Common myeloid progenitor, CD34-positive (primary cell): ENCODE measurements around the gene BICD2.

Source experiments
- CTCF ChIA-PET: fragments of 350-600 bp; sonication (Branson Sonifier 250); formaldehyde crosslinking; loops from one replicate; lab custom pipeline; 2021; ENCODE audit warnings: antibody characterized with exemption; lab: Charles Lee
- POLR2A ChIA-PET: fragments of 350-600 bp; sonication (Branson Sonifier 250); formaldehyde crosslinking; loops from one replicate; lab custom pipeline; 2021; ENCODE audit warnings: antibody characterized with exemption; lab: Charles Lee
- DNase-seq, 3 donors: peaks; one replicate each; pipeline versions ENCODE4 v3.0.0 to v3.0.0-alpha.2; 2013
- H3K27ac ChIP-seq, 2 experiments: 1 replicate in 1 of 2; 2 replicates in 1 of 2; pipeline ENCODE4 v1.7.0; 2013; ENCODE audit warnings: inconsistent platforms in 2 of 2, low read length in 2 of 2, mild to moderate bottlenecking in 2 of 2, low read depth in 1 of 2, moderate library complexity in 1 of 2; ENCODE audit not compliant: severe bottlenecking in 2 of 2, insufficient read depth in 1 of 2, poor library complexity in 1 of 2
- H3K27me3 ChIP-seq, 5 experiments: replicated peaks in 2 of 5; 1 replicate in 3 of 5; 2 replicates in 2 of 5; pipeline versions ENCODE4 v1.6.1 to v1.7.0; 2013; ENCODE audit warnings: low read length in 4 of 5, mild to moderate bottlenecking in 2 of 5, moderate library complexity in 2 of 5, inconsistent platforms in 1 of 5; ENCODE audit not compliant: insufficient read depth in 5 of 5, control insufficient read depth in 4 of 5
- H3K36me3 ChIP-seq, 4 experiments: 1 replicate in 2 of 4; 2 replicates in 2 of 4; pipeline versions ENCODE4 v1.6.1 to v1.7.0; 2013; ENCODE audit warnings: low read length in 3 of 4, control low read depth in 1 of 4, mild to moderate bottlenecking in 1 of 4; ENCODE audit not compliant: control insufficient read depth in 4 of 4, insufficient read depth in 4 of 4
- H3K4me1 ChIP-seq, 4 experiments: 1 replicate in 3 of 4; 2 replicates in 1 of 4; pipeline versions ENCODE4 v1.6.1 to v1.7.1; 2013; ENCODE audit warnings: low read length in 3 of 4, mild to moderate bottlenecking in 3 of 4, control low read depth in 1 of 4, inconsistent platforms in 1 of 4, moderate library complexity in 1 of 4; ENCODE audit not compliant: control insufficient read depth in 4 of 4, insufficient read depth in 4 of 4; ENCODE audit errors: control extremely low read depth in 1 of 4
- H3K4me3 ChIP-seq, 7 experiments: 1 replicate in 4 of 7; 2 replicates in 3 of 7; pipeline versions ENCODE4 v1.5.1 to v1.7.0; 2013; ENCODE audit warnings: mild to moderate bottlenecking in 7 of 7, low read length in 6 of 7, moderate library complexity in 6 of 7, inconsistent platforms in 2 of 7, low read depth in 2 of 7, control low read depth in 1 of 7; ENCODE audit not compliant: insufficient read depth in 4 of 7, control insufficient read depth in 1 of 7; ENCODE audit errors: extremely low read depth in 1 of 7
- H3K9me3 ChIP-seq, 5 experiments: 1 replicate in 4 of 5; 2 replicates in 1 of 5; pipeline versions ENCODE4 v1.6.1 to v1.7.1; 2013; ENCODE audit warnings: low read length in 4 of 5, mild to moderate bottlenecking in 2 of 5, inconsistent platforms in 1 of 5, low read depth in 1 of 5, moderate library complexity in 1 of 5; ENCODE audit not compliant: control insufficient read depth in 4 of 5, insufficient read depth in 2 of 5; ENCODE audit errors: control extremely low read depth in 1 of 5
- WGBS: methylation state at CpG from one replicate; pipeline ENCODE4 v1.1.5; 2013; ENCODE audit not compliant: insufficient coverage; 5-methylcytosine and 5-hydroxymethylcytosine counted together

The BICD2 gene

GRCh38 chr9:92714016-92714415 lies 50.6 kb downstream of the BICD2 start:
- H3K27ac ChIP-seq: no peak overlapping the region
- peaks cover 13 to 28% (median 19%) of the 10 kb centered on the region in 4 experiments for H3K4me1 ChIP-seq
- H3K9me3 ChIP-seq: no peaks in the 10 kb centered on the region
- no peak overlapping the region for H3K4me3 ChIP-seq
- WGBS: 92% methylated on average over 3 of the region's 3 CpGs
- POLR2A ChIA-PET: no interaction called here
- H3K36me3 ChIP-seq: peaks cover 12 to 87% (median 73%) of the 10 kb centered on the region in 4 experiments
- no peak for DNase-seq
- CTCF ChIA-PET: interaction anchor here (1.0 to 9.3 kb wide), 12 partner anchors 18 to 93 kb away, joined by 3 to 217 read pairs (median 3); partner anchors contain the start of genes BICD2 and IPPK
- no peaks in the 10 kb centered on the region for H3K27me3 ChIP-seq

DNA sequence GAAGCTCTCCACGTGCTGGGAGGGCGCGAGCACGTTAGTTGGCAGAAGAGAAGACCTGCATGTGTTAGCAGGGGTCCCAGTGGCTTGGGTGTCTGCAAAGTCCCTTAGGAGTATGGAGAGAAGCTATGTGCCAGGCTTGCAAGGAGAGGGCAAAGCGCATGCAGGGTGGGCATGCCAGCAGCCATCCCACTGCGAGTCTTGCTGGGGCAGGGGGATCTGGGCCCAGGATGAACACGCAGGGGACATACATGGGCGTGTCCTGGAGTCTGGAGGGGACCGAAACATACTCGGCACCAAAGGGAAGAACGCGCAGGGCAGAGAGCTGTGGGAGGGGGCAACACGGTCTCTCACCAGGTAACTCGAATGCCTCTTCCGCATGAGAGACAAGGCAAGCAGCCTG lies 51.1 kb downstream of the BICD2 start:
- peaks cover 13 to 28% (median 19%) of the 10 kb centered on the region in 4 experiments for H3K4me1 ChIP-seq
- POLR2A ChIA-PET: interaction anchor here (0.9 kb wide), 1 partner anchor 39 kb away, joined by 3 read pairs; no protein-coding TSS in a partner anchor
- no peaks in the 10 kb centered on the region for H3K9me3 ChIP-seq
- WGBS: 84% methylated on average over 15 of the region's 15 CpGs
- no peaks in the 10 kb centered on the region for H3K27me3 ChIP-seq
- CTCF ChIA-PET: interaction anchor here (1.0 to 9.3 kb wide), 10 partner anchors 18 to 84 kb away, joined by 3 to 217 read pairs (median 3); partner anchors contain the start of gene BICD2
- H3K27ac ChIP-seq: no peak overlapping the region
- peaks cover 12 to 83% (median 70%) of the 10 kb centered on the region in 4 experiments for H3K36me3 ChIP-seq
- DNase-seq: no peak
- no peak overlapping the region for H3K4me3 ChIP-seq

DNA sequence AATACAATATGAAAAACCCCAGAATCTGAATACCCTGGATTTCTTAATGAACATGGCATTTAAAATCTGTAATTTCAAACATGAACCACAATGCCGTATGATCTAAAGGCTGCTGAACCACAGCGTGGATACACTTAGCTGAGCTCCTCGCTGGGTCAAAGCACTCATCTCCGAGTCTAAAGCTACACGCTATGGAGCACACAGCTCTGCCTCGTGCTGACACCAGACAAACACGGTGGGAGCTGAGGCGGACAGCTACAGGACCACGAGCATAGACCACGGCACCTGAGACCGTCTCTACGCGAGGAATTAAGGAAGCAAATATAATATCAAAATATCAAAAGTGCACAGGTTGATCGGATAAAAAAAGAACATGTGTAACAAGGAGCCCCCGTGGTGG lies 51.9 kb downstream of the BICD2 start:
- peaks cover 13 to 28% (median 19%) of the 10 kb centered on the region in 4 experiments for H3K4me1 ChIP-seq
- H3K27ac ChIP-seq: no peak overlapping the region
- ChIA-PET POLR2A (interaction anchor here (0.9 kb wide), 1 partner anchor 40 kb away, joined by 3 read pairs; no protein-coding TSS in a partner anchor), CTCF (interaction anchor here (1.0 to 9.3 kb wide), 8 partner anchors 19 to 79 kb away, joined by 3 to 217 read pairs (median 4); partner anchors contain the start of gene BICD2)
- no peaks in the 10 kb centered on the region for H3K9me3 ChIP-seq
- no peak overlapping the region for H3K4me3 ChIP-seq
- H3K36me3 ChIP-seq: peaks cover 12 to 76% (median 64%) of the 10 kb centered on the region in 4 experiments
- no peak for DNase-seq
- no peaks in the 10 kb centered on the region for H3K27me3 ChIP-seq
- WGBS: 95% methylated on average over 10 of the region's 15 CpGs

DNA sequence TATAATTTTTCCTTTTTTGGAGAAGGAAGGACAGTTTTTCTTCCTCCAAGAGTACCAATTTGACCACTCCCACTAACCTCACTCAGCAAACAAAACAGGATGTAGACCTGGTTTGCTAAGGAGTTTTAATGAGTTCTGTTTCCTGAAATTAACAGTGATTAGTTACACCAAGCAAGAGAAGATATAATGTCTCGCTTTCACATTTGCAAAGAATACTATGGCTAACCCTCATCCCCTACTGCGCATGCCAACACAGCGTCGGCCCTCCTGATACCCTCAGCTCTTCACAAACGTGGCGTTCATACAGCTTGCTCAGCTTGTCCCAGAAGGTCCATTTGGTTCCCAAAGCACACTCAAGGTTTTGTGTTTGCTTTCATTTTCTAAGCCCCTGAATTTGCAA lies 52.8 kb downstream of the BICD2 start:
- CTCF ChIA-PET: interaction anchor here (1.2 to 9.3 kb wide), 4 partner anchors 20 to 79 kb away, joined by 4 to 217 read pairs (median 71); no protein-coding TSS in a partner anchor
- Histone ChIP-seq H3K36me3 (peaks cover 8 to 66% (median 58%) of the 10 kb centered on the region in 4 experiments), H3K4me3 (peak overlapping the region in 3 of 7 experiments; percentile 33 to 35 (median 35)), H3K27ac (no peak overlapping the region), H3K27me3 (no peaks in the 10 kb centered on the region), H3K9me3 (no peaks in the 10 kb centered on the region), H3K4me1 (peaks cover 13 to 28% (median 19%) of the 10 kb centered on the region in 4 experiments)
- POLR2A ChIA-PET: no interaction called here
- WGBS: 4% methylated on average over 6 of the region's 6 CpGs
- peak; percentile 39 to 72 (median 69) for DNase-seq

DNA sequence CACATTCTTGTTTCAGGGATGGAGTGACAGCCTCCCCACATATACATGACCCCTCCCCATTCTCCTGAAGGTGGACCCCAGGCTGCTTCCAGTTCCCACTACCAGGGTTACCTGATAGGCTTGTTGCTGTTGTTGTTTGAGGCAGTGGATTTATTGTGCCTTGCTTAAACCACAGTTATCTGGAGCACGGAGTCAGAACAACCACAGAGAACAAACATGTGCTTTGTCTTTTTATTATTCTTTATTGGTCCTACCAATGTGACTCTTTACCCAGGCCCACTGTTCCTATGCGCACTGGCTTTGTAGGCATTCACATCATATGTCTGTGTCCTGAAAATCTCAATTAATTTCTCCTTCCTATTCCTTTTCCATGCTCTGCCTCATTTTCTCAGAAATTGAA lies 53.5 kb downstream of the BICD2 start:
- Histone ChIP-seq H3K4me3 (no peak overlapping the region), H3K36me3 (peaks cover 8 to 64% (median 53%) of the 10 kb centered on the region in 4 experiments), H3K27ac (no peak overlapping the region), H3K9me3 (no peaks in the 10 kb centered on the region), H3K4me1 (peaks cover 13 to 28% (median 19%) of the 10 kb centered on the region in 4 experiments), H3K27me3 (no peaks in the 10 kb centered on the region)
- 81% methylated on average over 2 of the region's 2 CpGs for WGBS
- no peak for DNase-seq
- CTCF ChIA-PET: no interaction called here
- POLR2A ChIA-PET: no interaction called here

- POLR2A ChIA-PET: no interaction called here
- Histone ChIP-seq H3K4me1 (peaks cover 13 to 28% (median 19%) of the 10 kb centered on the region in 4 experiments), H3K4me3 (no peak overlapping the region), H3K27ac (no peak overlapping the region), H3K36me3 (peaks cover 4 to 57% (median 46%) of the 10 kb centered on the region in 4 experiments), H3K27me3 (no peaks in the 10 kb centered on the region), H3K9me3 (no peaks in the 10 kb centered on the region)
- CTCF ChIA-PET: interaction anchor here (1.3 kb wide), 1 partner anchor 82 kb away, joined by 4 read pairs; no protein-coding TSS in a partner anchor
- 100% methylated on average over 2 of the region's 3 CpGs for WGBS
- DNase-seq: no peak
Measured at GRCh38 chr9:92710368-92710767, 54.3 kb downstream of the BICD2 start.

DNA sequence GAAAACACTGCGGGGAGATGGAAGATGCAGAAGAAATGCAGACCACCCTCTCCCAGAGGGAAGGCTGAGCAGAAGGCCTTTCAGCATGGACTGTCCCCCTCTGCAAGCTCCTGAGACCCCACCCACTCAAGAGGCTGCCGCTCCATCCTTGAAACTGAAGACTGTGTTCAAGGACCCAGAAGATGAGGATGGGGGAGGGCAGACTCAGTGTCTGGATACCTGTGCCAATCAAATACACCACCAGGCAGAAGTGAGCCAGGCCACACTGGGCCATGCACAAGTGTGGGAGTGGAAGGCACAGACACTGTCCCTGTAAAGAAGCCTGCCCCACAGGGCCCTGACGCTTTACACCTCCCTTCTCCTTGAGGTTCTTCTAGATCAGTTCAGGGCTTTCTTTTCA lies 54.7 kb downstream of the BICD2 start:
- peaks cover 13 to 28% (median 19%) of the 10 kb centered on the region in 4 experiments for H3K4me1 ChIP-seq
- H3K27ac ChIP-seq: no peak overlapping the region
- WGBS: 92% methylated on average over 2 of the region's 3 CpGs
- POLR2A ChIA-PET: no interaction called here
- CTCF ChIA-PET: interaction anchor here (0.8 to 1.3 kb wide), 2 partner anchors 43 to 82 kb away, joined by 3 to 4 read pairs; no protein-coding TSS in a partner anchor
- no peaks in the 10 kb centered on the region for H3K27me3 ChIP-seq
- no peak overlapping the region for H3K4me3 ChIP-seq
- H3K9me3 ChIP-seq: no peaks in the 10 kb centered on the region
- H3K36me3 ChIP-seq: peaks cover 2 to 53% (median 44%) of the 10 kb centered on the region in 4 experiments
- no peak for DNase-seq
